Activated naive CD4-positive, alpha-beta T cell treated with anti-CD3 and anti-CD28 coated beads, Interleukin-2, amount 50 U/mL, for 16 hours (primary cell): Measurements from ENCODE around the gene CELF5.
A peak's percentile ranks its signal among the peaks of the same experiment; 100 is the strongest.
"Not testable (repeated sequence)": the region's sequence is repeated elsewhere in the genome, so short reads cannot be mapped to it uniquely, and the experiment has no call there.

Experiments
- DNase-seq: peaks from one replicate; pipeline ENCODE4 v3.0.0-alpha.2; 2020

CELF5 gene

DNA sequence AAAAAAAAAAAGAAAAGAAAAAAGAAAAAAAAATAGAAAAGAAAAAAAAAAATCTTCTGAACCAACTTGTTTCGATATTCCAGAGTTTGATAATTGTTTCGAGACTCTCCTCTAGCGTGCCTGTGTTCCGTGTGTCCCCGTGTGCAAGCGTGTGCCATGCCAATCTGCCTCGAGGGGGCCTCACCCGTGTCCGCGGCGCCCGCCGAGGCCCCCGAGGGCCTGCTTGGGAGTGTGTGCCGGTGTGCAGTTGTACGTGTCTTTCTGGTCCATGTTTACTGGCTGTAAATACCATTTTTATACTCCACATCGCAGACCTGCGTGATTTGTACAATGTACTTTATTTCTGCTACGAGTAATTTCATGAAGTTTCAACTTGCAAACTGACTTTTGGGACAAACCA, 72.0 kb downstream of the CELF5 start:
- no peak for DNase-seq

DNA sequence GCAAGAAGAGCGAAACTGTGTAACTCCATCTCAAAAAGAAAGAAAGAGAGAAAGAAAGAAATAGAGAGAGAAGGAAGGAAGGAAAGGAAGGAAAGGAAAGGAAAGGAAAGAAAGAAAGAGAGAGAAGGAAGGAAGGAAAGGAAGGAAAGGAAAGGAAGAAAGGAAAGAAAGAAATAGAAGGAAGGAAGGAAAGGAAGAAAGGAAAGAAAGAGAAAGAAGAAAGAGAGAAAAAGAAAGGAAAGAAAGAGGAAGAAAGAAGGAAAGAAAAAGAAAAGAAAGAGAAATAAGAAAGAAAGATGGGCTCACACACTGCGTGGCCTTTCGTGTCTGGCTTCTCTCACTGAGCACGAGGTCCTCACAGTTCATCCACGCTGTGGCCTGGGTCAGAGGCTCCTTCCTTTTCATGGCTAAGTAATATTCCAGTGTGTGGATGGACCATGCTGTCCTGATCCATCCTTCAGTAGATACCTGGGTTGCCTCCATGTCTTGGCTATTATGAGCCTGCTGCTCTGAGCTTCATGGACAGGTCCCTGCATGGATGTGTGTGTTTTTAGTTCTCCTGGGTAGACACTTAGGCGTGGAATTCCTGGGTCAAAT, 74.5 kb downstream of the CELF5 start:
- DNase-seq, result no peak

DNA sequence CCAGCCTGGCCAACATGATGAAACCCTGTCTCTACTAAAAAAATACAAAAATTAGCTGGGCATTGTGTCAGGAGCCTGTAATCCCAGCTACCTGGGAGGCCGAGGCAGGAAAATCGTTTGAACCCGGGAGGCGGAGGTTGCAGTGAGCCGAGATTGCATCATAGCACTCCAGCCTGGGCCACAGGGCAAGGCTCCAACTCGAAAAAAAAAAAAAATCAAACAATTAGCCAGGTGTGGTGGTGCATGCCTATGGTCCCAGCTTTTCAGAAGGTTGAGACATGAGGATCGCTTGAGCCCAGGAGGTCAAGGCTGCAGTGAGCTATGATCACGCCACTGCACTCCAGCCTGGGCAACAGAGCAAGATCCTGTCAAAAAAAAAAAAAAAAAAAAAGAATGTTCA, 76.1 kb downstream of the CELF5 start:
- not testable (repeated sequence) for DNase-seq

DNA sequence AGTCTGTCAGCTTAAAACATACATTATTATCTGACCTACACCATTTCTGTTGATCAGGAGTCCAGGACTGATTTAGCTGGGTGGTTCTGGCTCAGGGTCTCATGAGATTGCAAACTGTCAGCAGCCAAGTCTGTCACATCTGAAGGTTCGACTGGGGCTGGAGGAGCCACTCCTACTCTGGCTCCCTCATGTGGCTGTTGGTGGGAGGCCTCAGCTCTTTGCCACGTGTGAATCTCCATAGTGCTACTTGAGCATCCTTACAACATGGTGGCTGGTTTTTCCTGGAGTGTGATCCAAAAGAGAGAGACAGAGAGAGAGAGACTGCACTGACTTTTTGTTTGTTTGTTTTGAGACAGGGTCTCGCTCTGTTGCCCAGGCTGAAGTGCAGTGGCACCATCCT, 78.3 kb downstream of the CELF5 start:
- DNase-seq, result no peak

DNA sequence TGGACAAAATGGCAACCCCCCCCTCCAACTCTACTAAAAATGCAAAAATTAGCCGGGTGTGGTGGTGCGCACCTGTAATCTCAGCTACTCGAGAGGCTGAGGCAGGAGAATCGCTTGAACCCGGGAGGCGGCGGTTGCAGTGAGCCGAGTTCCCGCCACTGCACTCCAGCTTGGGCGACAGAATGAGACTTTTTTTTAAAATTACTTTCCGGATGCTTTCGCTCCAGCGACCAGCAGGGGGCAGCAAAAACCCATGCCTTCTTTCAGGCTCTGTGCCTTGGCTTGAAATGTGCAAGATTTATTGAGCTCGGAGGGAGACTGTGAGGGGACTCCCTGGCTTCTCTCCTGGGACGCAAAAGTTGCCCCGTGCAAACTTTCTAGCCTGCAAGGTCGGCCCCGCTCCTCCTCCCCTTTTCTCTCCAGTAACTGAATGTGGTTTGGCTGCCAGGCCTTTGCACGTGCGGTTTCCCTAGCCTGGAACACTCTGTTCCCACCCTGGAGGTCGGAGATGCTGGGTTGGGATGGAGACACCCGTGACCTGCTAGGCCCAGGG, 80.5 kb downstream of the CELF5 start:
- DNase-seq, result peak; percentile 79

DNA sequence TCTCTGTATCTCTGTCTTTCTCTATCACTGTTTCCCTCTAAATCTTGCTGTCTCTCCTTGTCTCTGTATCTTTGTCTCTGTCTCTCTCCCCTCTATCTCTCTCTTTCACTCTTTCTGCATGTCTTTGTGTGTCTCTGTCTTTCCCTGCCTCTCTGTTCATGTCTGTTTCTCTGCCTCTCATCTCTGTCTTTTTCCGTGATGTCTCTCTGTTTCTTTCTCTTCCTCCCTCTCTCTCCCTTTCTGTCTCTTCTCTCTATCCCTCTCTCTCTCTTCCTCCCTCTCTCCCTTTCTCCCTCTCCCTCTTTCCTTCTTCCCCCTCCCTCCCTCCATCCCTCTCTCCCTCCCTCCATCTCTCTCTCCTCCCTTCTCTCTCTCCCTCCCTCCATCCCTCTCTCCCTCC, 85.3 kb downstream of the CELF5 start:
- DNase-seq, result no peak

DNA sequence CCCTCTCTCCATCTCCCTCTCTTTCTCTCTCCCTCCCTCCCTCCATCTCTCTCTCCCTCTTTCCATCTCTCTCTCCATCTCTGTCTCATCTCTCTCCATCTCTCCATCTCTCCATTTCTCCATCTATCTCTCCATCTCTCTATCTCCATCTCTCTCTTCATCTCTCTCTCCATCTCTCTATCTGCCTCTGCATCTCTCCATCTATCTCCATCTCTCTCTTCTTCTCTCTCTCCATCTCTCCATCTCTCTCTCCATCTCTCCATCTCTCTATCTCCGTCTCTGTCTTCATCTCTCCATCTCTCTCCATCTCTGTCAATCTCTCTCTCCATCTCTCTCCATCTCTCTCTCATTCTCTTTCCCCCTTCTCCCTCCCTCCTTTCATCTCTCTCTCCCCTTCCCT, 85.8 kb downstream of the CELF5 start:
- no peak for DNase-seq

DNA sequence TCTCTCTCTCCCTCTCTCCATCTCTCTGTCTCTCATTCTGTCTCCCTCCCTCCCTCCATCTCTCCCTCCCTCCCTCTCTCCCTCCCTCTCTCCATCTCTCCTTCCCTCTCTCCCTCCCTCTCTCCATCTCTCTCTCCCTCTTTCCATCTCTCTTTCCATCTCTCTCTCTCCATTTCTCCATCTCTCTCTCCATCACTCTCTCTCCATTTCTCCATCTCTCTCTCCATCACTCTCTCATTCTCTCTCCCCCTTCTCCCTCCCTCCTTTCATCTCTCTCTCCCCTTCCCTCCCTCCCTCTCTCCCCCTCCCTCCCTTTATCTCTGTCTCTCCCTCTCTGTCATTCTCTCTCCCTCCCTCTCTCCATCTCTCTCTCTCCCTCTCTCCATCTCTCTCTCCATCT, 86.2 kb downstream of the CELF5 start:
- no peak for DNase-seq

DNA sequence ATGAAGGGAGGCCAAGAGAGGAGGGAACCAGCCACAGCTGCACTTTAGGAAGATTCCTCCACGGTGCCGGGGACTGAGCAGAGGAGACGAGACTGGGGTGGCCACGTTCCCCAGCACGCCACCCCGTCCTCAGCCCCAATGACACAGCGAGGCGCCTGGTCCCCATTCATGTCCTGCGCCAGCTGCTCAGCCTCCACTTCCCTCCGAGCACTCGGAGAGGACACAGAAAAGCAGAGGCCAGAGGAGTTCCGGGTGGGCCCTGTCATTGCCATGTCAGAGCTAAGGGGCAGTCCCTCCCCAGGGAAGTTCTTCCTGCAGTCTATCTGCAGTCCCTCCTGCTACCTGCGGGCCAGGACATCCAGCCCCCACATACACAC, 88.7 kb downstream of the CELF5 start:
- DNase-seq, result no peak

DNA sequence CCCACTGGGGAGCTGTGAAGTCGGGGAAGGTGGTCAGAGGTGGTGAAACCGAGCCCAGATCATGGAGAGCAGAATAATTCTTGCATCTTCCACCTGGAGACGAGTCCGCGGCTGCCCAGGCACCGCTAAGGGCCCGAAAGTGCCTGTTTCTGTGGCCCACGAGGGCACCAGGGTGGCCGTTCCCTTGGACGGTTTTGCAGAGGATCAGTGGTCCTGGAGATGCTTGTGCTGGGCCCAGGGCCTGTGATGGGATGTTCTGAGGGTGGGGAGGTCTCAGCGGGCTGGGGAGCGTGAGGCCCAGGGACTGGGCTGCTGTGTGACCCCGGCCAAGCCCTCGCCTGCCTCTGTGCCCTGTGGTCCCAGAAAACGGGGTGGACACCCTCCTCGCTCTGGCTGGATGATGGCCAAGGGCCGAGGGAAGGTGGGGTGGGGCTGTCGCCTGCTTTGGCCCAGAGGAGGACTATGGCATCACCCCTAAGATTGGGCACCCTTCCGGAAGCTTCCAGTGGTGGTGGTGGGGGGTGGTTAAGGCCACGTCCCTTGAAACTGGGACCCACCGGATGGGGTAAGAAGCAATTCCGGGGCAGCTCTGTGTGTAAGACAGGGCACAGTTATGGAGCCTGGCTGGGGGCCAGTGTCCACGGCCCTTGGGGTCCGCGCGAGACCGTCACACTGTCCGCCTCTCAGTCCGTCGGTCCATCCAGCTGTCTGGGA, 90.7 kb downstream of the CELF5 start:
- no peak for DNase-seq

DNA sequence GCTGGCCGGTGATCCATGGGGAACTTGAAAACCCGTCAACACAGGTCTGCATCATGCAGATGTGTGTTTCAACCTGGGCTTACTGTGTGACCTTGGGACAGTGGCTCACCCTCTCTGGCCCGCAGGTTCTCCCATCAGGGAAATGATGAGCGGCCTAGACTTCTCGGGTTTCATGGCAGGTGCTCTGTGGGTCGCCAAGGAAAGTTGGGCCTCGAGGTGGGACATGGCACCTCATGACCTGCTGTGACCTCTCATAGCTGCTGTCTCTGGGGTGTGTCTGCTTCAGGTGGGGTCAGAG, 91.2 kb downstream of the CELF5 start:
- no peak for DNase-seq

DNA sequence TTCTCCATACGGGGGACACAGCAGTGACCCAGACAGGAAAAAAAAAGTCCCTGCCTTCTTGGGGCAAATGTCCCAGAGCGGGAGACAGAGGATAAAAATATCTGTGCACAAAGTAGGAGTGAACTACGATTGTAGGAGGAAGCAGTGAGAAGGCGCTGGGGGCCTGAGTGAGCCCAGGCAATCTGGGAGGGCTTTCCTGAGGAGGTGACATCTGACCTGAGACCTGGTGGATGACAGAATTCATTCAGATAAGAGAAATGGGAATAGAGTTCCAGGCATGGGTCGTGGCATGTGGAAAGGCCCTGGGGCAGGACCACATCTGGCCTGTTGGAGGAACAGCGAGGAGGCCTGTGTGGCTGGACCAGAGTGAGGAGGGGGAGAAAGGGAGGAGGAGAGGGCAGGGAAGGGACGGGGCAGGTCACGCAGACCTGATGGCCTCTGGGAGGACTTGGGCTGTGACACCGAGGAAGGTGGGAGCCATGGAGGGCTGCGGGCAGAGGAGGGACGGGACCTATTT, 91.7 kb downstream of the CELF5 start:
- DNase-seq, result no peak

DNA sequence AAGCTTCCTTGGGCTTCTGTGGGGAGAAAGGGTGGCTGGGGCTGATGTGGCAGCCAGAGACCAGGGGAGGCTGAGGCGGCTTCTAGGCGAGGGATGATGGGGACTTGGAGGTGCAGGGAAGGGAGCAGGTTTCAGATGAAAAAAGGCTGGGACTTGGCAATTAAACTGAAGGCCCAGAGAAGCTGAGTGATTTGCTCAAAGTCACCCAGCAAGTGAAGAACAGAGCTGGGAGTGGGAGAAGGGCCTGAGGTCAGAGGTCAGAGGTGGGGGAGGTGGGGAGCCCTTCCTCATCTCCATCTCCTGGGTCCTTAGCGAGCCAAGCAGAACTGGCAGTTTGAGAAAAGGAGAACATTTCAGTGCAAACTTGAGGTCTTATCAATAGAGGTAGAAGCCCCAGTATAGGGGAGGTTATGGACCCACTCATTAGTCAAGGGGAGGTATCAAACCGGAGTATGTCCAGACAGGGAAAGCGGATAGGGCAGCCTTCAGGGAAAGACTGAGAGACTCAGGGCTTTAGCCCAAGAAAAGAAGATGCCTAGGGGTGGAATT, 92.3 kb downstream of the CELF5 start:
- no peak for DNase-seq

DNA sequence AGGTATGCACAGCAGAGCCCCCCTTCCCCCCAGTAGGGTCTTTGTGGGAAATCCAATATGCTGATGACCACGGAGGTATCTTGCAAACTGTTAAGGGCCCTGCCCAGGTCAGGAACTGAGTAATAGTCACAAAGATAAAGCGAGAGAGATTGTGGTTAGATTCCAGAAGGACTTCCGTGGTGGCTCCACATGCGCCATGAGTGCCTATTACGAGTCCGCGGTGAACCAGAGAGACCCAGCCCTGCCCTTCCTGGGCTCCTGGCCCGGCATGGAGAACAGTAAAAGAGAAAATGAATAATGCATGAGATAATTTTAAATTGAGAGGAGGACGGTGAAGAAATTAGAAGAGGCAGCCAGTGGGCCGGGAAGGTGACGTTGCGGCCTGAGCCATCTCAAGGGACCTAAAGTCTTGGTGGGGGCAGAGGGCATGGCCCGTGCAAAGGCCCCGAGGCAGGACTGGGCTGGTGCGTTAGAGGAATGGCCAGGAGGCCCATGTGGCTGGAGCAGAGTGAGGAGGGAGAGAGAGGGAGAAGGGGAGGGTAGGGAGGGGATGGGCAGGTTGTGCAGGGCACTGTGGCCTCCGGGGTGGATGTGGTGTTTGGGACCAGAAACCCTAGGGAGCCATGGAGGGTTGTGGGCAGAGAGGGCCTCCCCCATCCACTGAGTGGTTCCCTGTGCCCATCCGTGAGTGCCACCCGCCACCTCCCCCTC, 95.3 kb downstream of the CELF5 start:
- no peak for DNase-seq

DNA sequence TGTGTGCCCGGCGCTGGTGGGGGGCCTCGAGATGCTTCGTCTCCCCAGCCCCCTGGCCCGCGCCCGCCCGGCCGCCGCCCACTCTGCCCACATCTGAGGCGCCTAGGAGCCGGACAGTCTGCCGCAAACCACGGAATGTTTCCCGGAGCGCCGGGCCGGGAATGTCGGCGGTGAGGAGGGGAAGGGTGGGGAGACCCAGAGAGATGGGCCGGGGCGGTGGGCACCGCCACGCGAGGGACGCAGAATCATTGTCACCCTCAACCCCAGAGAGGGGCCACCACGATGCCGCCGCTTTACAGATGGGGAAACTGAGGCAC, 95.9 kb downstream of the CELF5 start:
- DNase-seq, result no peak

DNA sequence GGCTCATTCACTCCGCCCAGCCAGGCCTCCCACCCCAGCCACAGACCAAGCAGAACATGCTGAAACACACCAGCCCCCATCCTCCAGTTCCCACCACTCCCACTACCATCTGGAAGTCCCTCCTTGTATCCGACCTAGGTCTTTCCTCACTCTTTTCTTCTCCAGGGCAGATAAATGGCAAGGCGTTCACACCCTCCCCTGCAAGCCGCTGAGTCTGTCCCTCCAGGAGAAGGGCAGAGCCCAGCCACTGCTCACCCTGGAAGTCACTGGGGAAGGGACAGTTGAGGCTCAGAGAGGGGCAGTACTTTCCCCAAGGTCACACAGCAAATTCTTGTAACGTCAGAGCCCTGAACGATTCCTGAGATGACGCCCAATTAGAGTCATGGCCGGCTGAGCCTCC, 96.4 kb downstream of the CELF5 start:
- DNase-seq, result no peak

DNA sequence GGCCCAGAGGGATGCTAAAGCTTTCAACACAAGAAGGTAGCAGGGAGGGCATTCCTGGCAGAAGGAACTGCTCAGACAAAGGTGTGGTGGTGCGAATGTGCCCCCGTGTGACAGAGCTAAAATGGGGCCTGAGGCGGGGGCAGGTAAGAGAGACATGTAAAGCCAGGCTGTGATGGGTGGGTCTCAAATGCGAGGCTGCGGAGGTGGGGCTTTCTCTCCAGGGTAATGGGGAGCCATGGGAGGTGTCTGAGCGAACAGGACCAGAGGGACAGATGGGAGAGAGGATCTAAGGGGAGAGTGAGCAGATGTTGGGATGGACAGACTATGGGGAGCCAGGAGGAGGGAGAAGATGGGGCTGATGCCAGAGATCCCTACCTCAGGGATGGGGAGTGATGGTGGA, 97.2 kb downstream of the CELF5 start:
- DNase-seq, result no peak

DNA sequence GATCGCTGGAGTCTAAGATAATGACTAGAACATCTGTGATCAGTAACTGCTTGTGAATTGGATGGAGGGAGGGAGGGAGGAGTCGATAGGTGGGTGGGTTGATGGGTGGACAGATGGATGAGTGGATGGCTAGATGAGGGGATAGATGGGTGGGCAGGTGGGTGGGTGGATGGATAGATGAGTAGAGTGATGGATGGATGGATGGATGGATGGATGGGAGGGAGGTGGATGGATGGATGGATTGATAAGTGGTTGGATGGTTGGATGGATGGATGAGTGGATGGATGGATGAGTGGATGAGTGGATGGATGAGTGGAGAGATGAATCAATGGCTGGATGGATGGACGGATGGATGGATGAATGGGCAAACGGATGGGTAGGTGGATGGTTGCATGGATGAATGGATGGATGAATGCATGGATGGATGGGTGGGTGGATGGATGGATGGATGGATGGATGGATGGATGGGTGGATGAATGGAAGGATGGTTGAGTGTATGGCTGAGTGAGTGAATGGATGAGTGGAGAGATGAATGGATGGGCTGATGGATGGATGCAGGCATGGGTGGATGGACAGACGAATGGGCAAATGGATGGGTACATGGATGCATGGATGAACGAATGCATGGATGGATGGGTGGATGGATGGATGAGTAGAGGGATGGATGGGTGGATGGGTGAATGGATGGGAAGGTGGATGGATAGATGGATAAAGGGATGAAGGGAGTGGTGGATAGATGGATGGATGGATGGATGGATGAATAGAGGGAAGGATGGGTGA, 97.9 kb downstream of the CELF5 start:
- DNase-seq, result no peak

DNA sequence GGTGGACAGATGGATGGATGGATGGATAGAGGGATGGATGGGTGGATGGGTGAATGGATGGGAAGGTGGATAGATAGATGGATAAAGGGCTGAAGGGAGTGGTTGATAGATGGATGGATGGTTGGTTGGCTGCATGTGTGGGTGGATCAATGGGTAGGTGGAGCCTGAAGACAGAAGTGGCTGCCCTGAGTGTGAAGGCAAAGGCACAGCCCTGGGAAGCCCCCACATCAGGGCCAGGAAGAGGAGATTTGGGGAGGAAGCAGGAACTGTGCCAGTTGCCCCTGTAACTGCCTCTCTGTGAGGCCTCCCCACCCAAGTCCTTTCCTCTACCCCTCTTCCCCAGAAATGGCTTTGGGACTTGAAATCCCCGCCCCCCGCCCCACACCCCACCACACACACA, 98.6 kb downstream of the CELF5 start:
- no peak for DNase-seq

DNA sequence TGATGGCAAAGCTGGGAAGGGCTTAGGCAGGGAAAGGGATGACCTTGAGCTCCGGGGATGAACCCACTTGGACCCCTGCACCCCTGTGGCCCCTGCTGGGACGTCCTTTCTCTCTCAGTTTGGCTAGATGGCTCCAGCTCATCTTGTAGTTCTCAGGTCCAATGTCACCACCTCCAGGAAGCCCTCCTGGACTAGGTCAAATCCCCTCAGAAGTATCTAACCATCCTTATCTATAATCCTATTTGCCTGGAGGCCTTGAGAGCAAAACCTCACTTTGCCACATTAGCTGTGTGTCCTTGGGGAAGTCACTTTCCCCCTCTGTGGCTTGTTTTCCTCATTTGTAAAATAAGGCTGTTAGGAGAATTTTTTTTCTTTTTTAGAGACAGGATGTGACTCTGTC, 99.2 kb downstream of the CELF5 start:
- no peak for DNase-seq

DNA sequence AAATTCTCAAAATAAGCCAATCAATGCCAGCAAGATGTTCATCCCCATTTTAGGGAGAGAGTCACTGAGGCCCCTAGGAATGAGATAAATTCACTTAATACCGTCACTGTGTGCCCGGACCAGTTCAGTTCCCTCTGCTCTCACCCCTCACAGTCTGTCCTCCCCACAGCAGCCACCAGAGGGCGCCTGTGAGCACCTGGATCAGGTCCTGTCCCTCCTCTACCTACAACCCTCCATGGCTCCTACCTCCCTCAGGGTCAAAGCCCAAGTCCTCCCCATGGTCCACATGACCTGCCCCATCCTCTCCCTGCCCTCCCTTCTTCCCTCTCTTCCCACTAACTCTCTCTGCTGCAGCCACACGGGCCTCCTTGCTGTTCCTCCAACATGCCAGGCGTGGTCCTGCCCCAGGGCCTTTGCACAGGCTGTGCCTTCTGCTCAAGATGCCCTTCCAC, 100.0 kb downstream of the CELF5 start:
- peak; percentile 76 for DNase-seq

DNA sequence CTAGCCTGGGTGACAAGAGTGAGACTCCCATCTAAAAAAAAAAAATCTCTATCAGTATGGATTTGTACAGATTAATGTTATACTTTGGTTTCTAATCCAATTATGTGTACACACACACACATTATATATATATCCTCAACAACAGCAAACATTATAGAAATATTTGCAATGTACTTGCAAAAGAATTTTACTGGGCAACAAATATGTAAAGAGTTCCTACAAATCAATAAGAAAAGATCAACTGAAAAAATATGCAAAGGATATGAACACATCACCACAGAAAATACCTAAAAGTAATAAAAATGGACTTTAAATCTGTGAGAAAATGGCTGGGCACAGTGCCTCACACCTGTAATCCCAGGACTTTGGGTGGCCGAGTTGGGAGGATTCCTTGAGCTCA, 101.0 kb downstream of the CELF5 start:
- DNase-seq, result no peak

DNA sequence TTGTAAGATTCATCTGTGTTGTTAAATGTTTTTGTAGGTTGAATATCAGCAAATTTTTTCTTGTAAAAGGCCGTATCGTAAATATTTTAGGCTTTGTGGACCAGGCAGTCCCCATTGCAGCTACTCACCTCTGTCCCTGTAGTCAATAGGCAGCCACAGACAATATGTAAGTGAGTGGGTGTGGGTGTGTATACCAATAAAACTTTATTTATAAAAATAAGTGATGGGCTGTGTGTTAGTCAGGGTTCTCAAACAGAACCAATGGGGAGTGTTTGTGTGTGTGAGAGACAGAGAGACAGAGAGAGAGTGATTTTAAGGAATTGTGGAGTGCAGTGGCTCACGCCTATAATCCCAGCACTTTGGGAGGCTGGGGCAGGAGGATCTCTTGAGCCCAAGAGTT, 104.3 kb downstream of the CELF5 start:
- no peak for DNase-seq
